Right cardiac atrium (tissue), 5 donors: Measurements from ENCODE around the gene SCAP. TPM values are rescaled to one million over a fixed set of nuclear protein-coding genes. Genes with fewer than 3 reads are reported as not detected.

Source experiments
- ATAC-seq, 2 donors: fragments of 200-7000 bp; cut with Tn5 transposase; one replicate each; pipeline versions ENCODE4 v1.8.0 to v1.9.1; 2020; ENCODE audit warnings: moderate library complexity in 2 of 2, mild to moderate bottlenecking in 1 of 2
- DNase-seq, 3 donors: peaks; one replicate each; pipeline ENCODE4 v3.0.0-alpha.2; 2020
- H3K27ac ChIP-seq: one replicate; pipeline ENCODE4 v1.5.1; 2013; ENCODE audit warnings: mild to moderate bottlenecking, low read length, control low read depth, moderate library complexity
- H3K27me3 ChIP-seq: one replicate; pipeline ENCODE4 v1.6.1; 2013; ENCODE audit not compliant: control insufficient read depth, insufficient read depth
- H3K4me1 ChIP-seq: one replicate; pipeline ENCODE4 v1.6.1; 2013; ENCODE audit warnings: low read length; ENCODE audit not compliant: control insufficient read depth, insufficient read depth
- H3K4me3 ChIP-seq: one replicate; pipeline ENCODE4 v1.5.1; 2013; ENCODE audit warnings: low read length, control low read depth
- H3K9me3 ChIP-seq: one replicate; pipeline ENCODE4 v1.6.1; 2013; ENCODE audit warnings: low read length; ENCODE audit not compliant: control insufficient read depth
- WGBS: extraction: QIAGEN DNeasy Blood & Tissue Kit; methylation state at CpG from one replicate; pipeline ENCODE4 v1.1.7; 2013; 5-methylcytosine and 5-hydroxymethylcytosine counted together
- intact Hi-C, 4 donors: fragments of 100-400 bp; cut with DNase I; formaldehyde crosslinking; loops; one replicate each; pipeline versions ENCODE4 v1.11.0 to v1.14.0; 2022 to 2023
- polyA plus RNA-seq: library from polyadenylated mRNA; stranded (reverse); fragments of 200-250 nt; gene quantifications from one replicate; pipeline ENCODE4 v1.2.3, GENCODE V29; 2013
- total RNA-seq, 4 donors: library from RNA; stranded (reverse); fragmentation: NEBNext Ultra II Directional; extraction: Animal tissue kit (Norgen Biotek cat#: 25700); gene quantifications; one replicate each; pipeline ENCODE4 v1.2.1, GENCODE V29; 2021
- donor health status: healthy with polysubstance abuse.
- donor health status: DM: no; HTN: yes; CAD: no.
- donor health status: DM: no; HTN: no; CAD: no.
- donor health status: DM: no; HTN: yes; CAD: no; lungs with severe emphysema.
- donor health status: DM: yes; HTN: yes; CAD: no.

SCAP gene
- total and polyA plus RNA-seq, 5 donors, result 31.1 to 46.6 (median 41.7) TPM

- Histone ChIP-seq H3K27ac (no peak overlapping the region), H3K4me3 (no peak overlapping the region), H3K9me3 (no peaks in the 10 kb centered on the region), H3K27me3 (no peaks in the 10 kb centered on the region), H3K4me1 (no peaks in the 10 kb centered on the region)
- DNase-seq (no peak), ATAC-seq (no peak)
- intact Hi-C loops, result no loop called here
- WGBS, result 94% methylated on average over 2 of the region's 2 CpGs
Observed at GRCh38 chr3:47432673-47433072, 43.1 kb downstream of the SCAP start.

GRCh38 chr3:47431225-47431624 is 44.5 kb downstream of the SCAP start:
- WGBS, result 85% methylated on average over 3 of the region's 3 CpGs
- intact Hi-C loops, result no loop called here
- no peak for DNase-seq

GRCh38 chr3:47430606-47431005 is 45.1 kb downstream of the SCAP start:
- no peak for DNase-seq
- whole genome bisulfite sequencing, result 79% methylated on average over 7 of the region's 7 CpGs
- H3K9me3 ChIP-seq, result no peaks in the 10 kb centered on the region
- no peak overlapping the region for H3K27ac ChIP-seq
- no peak for ATAC-seq
- H3K4me1 ChIP-seq, result no peaks in the 10 kb centered on the region
- no peaks in the 10 kb centered on the region for H3K27me3 ChIP-seq
- H3K4me3 ChIP-seq, result no peak overlapping the region
- intact Hi-C loops, result no loop called here

More at GRCh38 chr3:47431225-47431624, 44.5 kb downstream of the SCAP start:
- Histone ChIP-seq H3K27ac (no peak overlapping the region), H3K9me3 (no peaks in the 10 kb centered on the region), H3K4me3 (no peak overlapping the region), H3K27me3 (no peaks in the 10 kb centered on the region), H3K4me1 (no peaks in the 10 kb centered on the region)
- ATAC-seq, result no peak

- Histone ChIP-seq H3K9me3 (no peaks in the 10 kb centered on the region), H3K4me1 (no peaks in the 10 kb centered on the region), H3K4me3 (no peak overlapping the region), H3K27me3 (no peaks in the 10 kb centered on the region), H3K27ac (no peak overlapping the region)
- no peak for ATAC-seq
- intact Hi-C loops, result no loop called here
- 95% methylated on average over 9 of the region's 9 CpGs for WGBS
- no peak for DNase-seq
Observed at GRCh38 chr3:47429476-47430270, 46.1 kb downstream of the SCAP start.

- DNase-seq, result no peak
- no peak for ATAC-seq
- intact Hi-C loops, result no loop called here
- no peak overlapping the region for H3K27ac ChIP-seq
- 87% methylated on average over 6 of the region's 6 CpGs for WGBS
- H3K9me3 ChIP-seq, result no peaks in the 10 kb centered on the region
- H3K27me3 ChIP-seq, result no peaks in the 10 kb centered on the region
- no peak overlapping the region for H3K4me3 ChIP-seq
- H3K4me1 ChIP-seq, result no peaks in the 10 kb centered on the region
Observed at GRCh38 chr3:47428662-47429061, 47.1 kb downstream of the SCAP start.

- ATAC-seq, result no peak
- no peaks in the 10 kb centered on the region for H3K27me3 ChIP-seq
- no peaks in the 10 kb centered on the region for H3K9me3 ChIP-seq
- intact Hi-C loops, result no loop called here
- H3K4me3 ChIP-seq, result no peak overlapping the region
- WGBS, result 89% methylated on average over 6 of the region's 6 CpGs
- H3K4me1 ChIP-seq, result no peaks in the 10 kb centered on the region
- no peak for DNase-seq
- H3K27ac ChIP-seq, result no peak overlapping the region
Observed at GRCh38 chr3:47427866-47428265, 47.9 kb downstream of the SCAP start.

- DNase-seq, result no peak
- H3K4me1 ChIP-seq, result peaks cover 6% of the 10 kb centered on the region
- intact Hi-C loops, result no loop called here
Observed at GRCh38 chr3:47425959-47426358, 49.8 kb downstream of the SCAP start.

GRCh38 chr3:47425383-47425778 is 50.4 kb downstream of the SCAP start:
- no peak overlapping the region for H3K4me3 ChIP-seq
- H3K27ac ChIP-seq, result no peak overlapping the region
- no peaks in the 10 kb centered on the region for H3K9me3 ChIP-seq
- H3K4me1 ChIP-seq, result peaks cover 6% of the 10 kb centered on the region
- DNase-seq (peak in 1 of 3 donors; percentile 47), ATAC-seq (no peak)
- WGBS, result 88% methylated on average over 11 of the region's 11 CpGs
- intact Hi-C loops, result no loop called here
- no peaks in the 10 kb centered on the region for H3K27me3 ChIP-seq

More at GRCh38 chr3:47425959-47426358, 49.8 kb downstream of the SCAP start:
- no peak for ATAC-seq
- H3K27me3 ChIP-seq, result no peaks in the 10 kb centered on the region
- H3K9me3 ChIP-seq, result no peaks in the 10 kb centered on the region
- no peak overlapping the region for H3K27ac ChIP-seq
- 93% methylated on average over 9 of the region's 9 CpGs for WGBS
- no peak overlapping the region for H3K4me3 ChIP-seq

- intact Hi-C loops, result loop anchor here in 1 of 4 donors (5.0 kb wide), 1 partner anchor 48 kb away; no protein-coding TSS in a partner anchor
- Histone ChIP-seq H3K27ac (no peak overlapping the region), H3K9me3 (no peaks in the 10 kb centered on the region), H3K27me3 (no peaks in the 10 kb centered on the region), H3K4me3 (no peak overlapping the region), H3K4me1 (peaks cover 6% of the 10 kb centered on the region)
- ATAC-seq (no peak), DNase-seq (no peak)
- WGBS, result 89% methylated on average over 15 of the region's 15 CpGs
Observed at GRCh38 chr3:47424434-47425382, 51.0 kb downstream of the SCAP start.

GRCh38 chr3:47423548-47424145 is 52.1 kb downstream of the SCAP start:
- H3K4me3 ChIP-seq, result no peak overlapping the region
- H3K27ac ChIP-seq, result no peak overlapping the region
- intact Hi-C loops, result loop anchor here in 2 of 4 donors (2.0 to 5.0 kb wide), 2 partner anchors 49 to 51 kb away; partner anchors contain the start of gene SCAP (in 1 of the 2)
- no peaks in the 10 kb centered on the region for H3K27me3 ChIP-seq
- no peaks in the 10 kb centered on the region for H3K9me3 ChIP-seq
- peaks cover 6% of the 10 kb centered on the region for H3K4me1 ChIP-seq
- DNase-seq (no peak), ATAC-seq (no peak)
- WGBS, result 95% methylated on average over 8 of the region's 8 CpGs
